Stimulated activated naive CD4-positive, alpha-beta T cell treated with Interleukin-2 at 50 U/mL for 16 hours (primary cell): ENCODE results near the gene CTRB1.
"Not testable (repeated sequence)": the region's sequence is repeated elsewhere in the genome, so short reads cannot be mapped to it uniquely, and the experiment has no call there.

ENCODE experiments used
- DNase-seq: peaks from one replicate; lab custom pipeline; 2025; lab: John Stamatoyannopoulos, UW

The CTRB1 gene

GRCh38 chr16:75204410-75204758 lies 14.4 kb upstream of the CTRB1 start:
- DNase-seq: no peak

GRCh38 chr16:75204905-75205304 lies 13.9 kb upstream of the CTRB1 start:
- DNase-seq: not testable (repeated sequence)

GRCh38 chr16:75205438-75205837 lies 13.3 kb upstream of the CTRB1 start:
- not testable (repeated sequence) for DNase-seq

GRCh38 chr16:75205961-75206748 lies 12.6 kb upstream of the CTRB1 start:
- DNase-seq: not testable (repeated sequence)

- no peak for DNase-seq
Measured at GRCh38 chr16:75206749-75207451, 11.9 kb upstream of the CTRB1 start, which contains the start of gene CTRB2. Gene CTRB2, minus strand, starts transcription at chr16:75207161. Its CDS starts 20 bp downstream, at chr16:75207141.

- no peak for DNase-seq
Measured at GRCh38 chr16:75207831-75208230, 11.0 kb upstream of the CTRB1 start.

GRCh38 chr16:75208242-75208825 lies 10.5 kb upstream of the CTRB1 start:
- no peak for DNase-seq

- DNase-seq: no peak
Measured at GRCh38 chr16:75208861-75209505, 9.8 kb upstream of the CTRB1 start.

GRCh38 chr16:75209514-75209913 lies 9.3 kb upstream of the CTRB1 start:
- DNase-seq: not testable (repeated sequence)

GRCh38 chr16:75209944-75210343 lies 8.8 kb upstream of the CTRB1 start:
- no peak for DNase-seq

- DNase-seq: not testable (repeated sequence)
Measured at GRCh38 chr16:75211286-75211685, 7.5 kb upstream of the CTRB1 start.

GRCh38 chr16:75216127-75216526 lies 2.7 kb upstream of the CTRB1 start:
- DNase-seq: no peak

- no peak for DNase-seq
Measured at GRCh38 chr16:75216576-75216975, 2.2 kb upstream of the CTRB1 start.

GRCh38 chr16:75217389-75217851 lies 1.4 kb upstream of the CTRB1 start:
- DNase-seq: no peak

GRCh38 chr16:75219088-75219487 lies 300 bp downstream of the CTRB1 start:
- DNase-seq: no peak

- no peak for DNase-seq
Measured at GRCh38 chr16:75219838-75220237, 1.1 kb downstream of the CTRB1 start.

- no peak for DNase-seq
Measured at GRCh38 chr16:75222271-75222783, 3.5 kb downstream of the CTRB1 start.

- DNase-seq: not testable (repeated sequence)
Measured at GRCh38 chr16:75223129-75223528, 4.3 kb downstream of the CTRB1 start.

- DNase-seq: no peak
Measured at GRCh38 chr16:75224306-75225082, 5.7 kb downstream of the CTRB1 start.

GRCh38 chr16:75225092-75225491 lies 6.3 kb downstream of the CTRB1 start:
- no peak for DNase-seq
